ENCODE data around the gene MTA2.

The MTA2 gene

DNA sequence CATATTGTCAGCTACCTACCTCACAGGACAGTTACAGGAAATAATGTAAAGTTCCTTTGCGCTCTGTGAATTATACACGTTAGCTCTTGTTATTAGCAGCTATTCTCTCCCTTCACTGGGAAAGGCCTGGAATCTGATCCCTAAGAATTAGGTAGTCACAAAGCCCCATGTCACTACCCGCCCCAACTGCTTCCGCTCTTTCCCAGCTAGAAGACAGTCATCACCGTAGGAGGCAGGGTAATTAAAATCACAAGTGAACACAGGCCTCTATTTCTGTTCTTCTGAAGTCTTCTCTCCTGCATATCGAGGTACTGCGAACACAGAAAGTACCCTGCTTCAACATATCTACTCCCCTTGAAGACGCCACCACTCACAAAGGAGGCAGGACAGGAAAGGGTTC, 42.5 kb downstream of the MTA2 start:
- Histone ChIP-seq H3K27ac (no peak overlapping the region), H3K4me3 (ENCODE audit: low read depth, low read length) (no peak overlapping the region), H3K9me3 (ENCODE audit: severe bottlenecking) (no peaks in the 10 kb centered on the region), H3K27me3 (ENCODE audit: insufficient read depth, low read depth, severe bottlenecking) (no peaks in the 10 kb centered on the region), H3K36me3 (peaks cover 73% of the 10 kb centered on the region)
- TF ChIP-seq, protein P1, sequence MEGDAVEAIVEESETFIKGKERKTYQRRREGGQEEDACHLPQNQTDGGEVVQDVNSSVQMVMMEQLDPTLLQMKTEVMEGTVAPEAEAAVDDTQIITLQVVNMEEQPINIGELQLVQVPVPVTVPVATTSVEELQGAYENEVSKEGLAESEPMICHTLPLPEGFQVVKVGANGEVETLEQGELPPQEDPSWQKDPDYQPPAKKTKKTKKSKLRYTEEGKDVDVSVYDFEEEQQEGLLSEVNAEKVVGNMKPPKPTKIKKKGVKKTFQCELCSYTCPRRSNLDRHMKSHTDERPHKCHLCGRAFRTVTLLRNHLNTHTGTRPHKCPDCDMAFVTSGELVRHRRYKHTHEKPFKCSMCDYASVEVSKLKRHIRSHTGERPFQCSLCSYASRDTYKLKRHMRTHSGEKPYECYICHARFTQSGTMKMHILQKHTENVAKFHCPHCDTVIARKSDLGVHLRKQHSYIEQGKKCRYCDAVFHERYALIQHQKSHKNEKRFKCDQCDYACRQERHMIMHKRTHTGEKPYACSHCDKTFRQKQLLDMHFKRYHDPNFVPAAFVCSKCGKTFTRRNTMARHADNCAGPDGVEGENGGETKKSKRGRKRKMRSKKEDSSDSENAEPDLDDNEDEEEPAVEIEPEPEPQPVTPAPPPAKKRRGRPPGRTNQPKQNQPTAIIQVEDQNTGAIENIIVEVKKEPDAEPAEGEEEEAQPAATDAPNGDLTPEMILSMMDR (IDR thresholded peaks at IDR 0.05; ENCODE audit: low read depth, low read length), result no peak
- DNase-seq, result no peak

DNA sequence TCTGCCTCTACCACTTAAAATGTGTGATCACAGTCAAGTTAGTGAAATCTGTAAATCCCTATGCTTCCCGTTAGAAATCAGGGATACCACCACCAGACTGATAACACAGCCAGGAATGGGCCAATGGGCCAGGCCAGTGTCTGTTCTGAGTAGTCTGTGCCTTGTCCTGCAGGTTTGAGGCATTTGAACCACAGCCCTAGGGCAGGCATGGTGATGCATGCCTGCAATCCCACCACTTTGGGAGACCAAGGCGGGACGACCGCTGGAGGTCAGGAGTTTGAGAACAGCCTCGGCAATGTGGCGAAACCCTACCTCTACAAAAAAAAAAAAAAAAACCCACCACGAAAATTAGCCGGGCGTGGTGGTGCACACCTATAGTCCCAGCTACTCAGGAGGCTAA, 43.0 kb downstream of the MTA2 start:
- TF ChIP-seq, protein P1 (IDR thresholded peaks at IDR 0.05; ENCODE audit: low read depth, low read length), result no peak
- H3K27ac ChIP-seq, result no peak overlapping the region
- H3K27me3 ChIP-seq (ENCODE audit: insufficient read depth, low read depth, severe bottlenecking), result no peaks in the 10 kb centered on the region
- no peaks in the 10 kb centered on the region for H3K9me3 ChIP-seq (ENCODE audit: severe bottlenecking)
- no peak overlapping the region for H3K4me3 ChIP-seq (ENCODE audit: low read depth, low read length)
- no peak for DNase-seq
- H3K36me3 ChIP-seq, result peaks cover 68% of the 10 kb centered on the region

DNA sequence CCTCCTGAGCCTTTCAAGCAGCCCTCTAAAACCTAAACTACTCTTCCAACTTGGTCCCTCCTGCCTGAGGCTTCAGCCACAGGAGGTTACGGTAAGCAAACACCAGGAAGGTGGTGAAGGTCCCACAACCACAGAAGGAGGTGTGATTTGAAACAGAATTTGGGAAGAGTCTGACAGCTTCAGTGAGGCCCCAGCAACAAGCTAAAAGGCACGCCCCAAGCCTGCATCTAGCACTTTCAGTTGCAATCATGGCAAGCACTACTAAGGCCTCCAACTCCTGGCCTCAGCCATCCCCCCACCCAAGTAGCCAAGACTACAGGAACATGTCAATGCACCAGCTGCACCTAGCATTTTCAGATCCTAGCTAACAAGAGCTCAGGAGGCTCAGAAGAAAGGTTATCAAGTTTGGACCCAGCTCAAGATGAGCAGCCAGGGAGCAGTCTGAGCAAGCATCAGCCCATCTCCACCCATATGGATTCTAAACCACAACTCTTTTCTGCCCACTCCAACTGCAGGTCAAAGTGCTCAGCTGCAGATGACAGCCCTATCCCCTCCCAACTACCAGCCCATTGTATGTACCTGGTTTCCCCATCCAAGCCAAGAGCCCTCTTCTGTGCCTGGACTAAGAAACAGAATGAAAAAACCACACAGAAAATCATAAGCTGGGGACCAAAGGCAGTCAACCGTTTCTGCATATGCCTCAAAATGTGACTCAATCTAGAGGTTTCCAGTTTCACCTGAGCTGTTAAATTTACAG, 44.6 kb downstream of the MTA2 start:
- no peaks in the 10 kb centered on the region for H3K9me3 ChIP-seq (ENCODE audit: severe bottlenecking)
- peaks cover 53% of the 10 kb centered on the region for H3K36me3 ChIP-seq
- no peak for DNase-seq
- no peak overlapping the region for H3K27ac ChIP-seq
- TF ChIP-seq, protein P1 (IDR thresholded peaks at IDR 0.05; ENCODE audit: low read depth, low read length), result no peak
- no peak overlapping the region for H3K4me3 ChIP-seq (ENCODE audit: low read depth, low read length)
- H3K27me3 ChIP-seq (ENCODE audit: insufficient read depth, low read depth, severe bottlenecking), result no peaks in the 10 kb centered on the region

DNA sequence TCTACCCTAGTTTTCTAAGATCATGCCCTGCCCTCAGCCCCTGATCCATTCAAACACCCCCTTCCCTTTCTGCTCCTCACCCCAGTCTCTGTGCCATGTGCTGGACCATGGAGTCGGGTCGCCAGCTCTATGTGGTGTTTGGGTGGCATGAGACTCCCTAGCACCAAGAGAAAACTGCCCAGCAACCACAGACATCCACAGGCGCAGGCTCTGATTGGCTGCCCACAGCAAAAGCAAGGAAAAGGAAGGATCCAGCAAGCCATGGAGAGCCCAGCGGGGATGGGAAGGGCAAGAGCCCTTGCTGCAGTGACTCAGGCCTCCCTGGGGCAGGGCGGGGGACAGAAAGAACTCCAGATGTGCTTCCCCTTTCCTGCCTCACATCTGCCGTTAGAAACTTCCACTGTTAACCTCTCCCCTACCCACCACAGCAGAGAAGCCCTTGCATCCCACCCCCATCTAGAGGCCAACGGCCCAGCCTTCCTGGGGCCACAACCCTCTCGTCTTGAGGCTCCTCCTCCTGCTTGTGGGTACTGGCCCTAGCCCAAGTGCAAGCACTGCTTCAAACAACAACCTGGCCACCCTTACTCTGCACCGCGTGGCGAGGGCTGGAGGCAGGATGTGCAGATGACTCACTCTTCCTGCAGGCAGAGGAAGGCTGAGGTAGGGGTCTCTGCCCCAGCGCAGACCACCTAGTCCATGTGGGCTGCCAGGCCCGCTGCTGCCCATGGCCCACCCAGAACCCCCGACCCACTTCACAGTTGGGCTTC, 45.4 kb downstream of the MTA2 start:
- peak; percentile 78 for DNase-seq
- Histone ChIP-seq H3K4me3 (ENCODE audit: low read depth, low read length) (no peak overlapping the region), H3K9me3 (ENCODE audit: severe bottlenecking) (no peaks in the 10 kb centered on the region), H3K36me3 (peaks cover 52% of the 10 kb centered on the region), H3K27me3 (ENCODE audit: insufficient read depth, low read depth, severe bottlenecking) (no peaks in the 10 kb centered on the region), H3K27ac (no peak overlapping the region)
- TF ChIP-seq, protein P1 (IDR thresholded peaks at IDR 0.05; ENCODE audit: low read depth, low read length), result no peak

DNA sequence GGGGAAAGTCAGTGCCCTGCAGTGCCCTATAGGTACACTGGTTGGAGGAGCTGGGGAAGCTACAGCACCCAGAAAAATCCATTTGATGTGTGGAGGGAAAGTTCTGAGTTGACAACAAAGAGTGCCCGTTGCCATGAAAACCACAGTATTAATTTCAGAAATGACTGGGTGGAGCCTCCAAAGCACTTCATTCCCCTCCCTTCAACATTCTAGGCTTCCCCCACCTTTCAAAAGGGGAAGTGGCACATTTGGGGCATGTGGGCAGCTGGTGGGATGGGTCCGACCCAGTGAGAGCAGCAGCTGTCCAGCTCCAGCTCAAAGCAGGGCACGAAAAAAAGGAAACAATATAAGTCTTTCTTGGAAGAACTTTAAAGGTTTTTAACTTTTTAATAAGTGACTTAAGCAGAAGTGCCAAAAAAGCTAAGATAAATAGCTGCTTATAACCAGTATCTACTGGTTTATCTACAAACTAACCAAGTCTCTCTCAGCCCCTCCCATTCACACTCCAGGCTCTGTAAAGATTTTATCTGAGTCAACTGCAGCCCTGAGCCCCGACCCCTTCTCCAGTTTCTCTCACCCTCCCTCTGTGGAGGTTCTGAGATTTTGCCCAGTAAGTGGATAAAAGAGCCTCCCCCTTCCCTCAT, 46.1 kb downstream of the MTA2 start:
- Histone ChIP-seq H3K4me3 (ENCODE audit: low read depth, low read length) (no peak overlapping the region), H3K36me3 (peaks cover 46% of the 10 kb centered on the region), H3K9me3 (ENCODE audit: severe bottlenecking) (no peaks in the 10 kb centered on the region), H3K27me3 (ENCODE audit: insufficient read depth, low read depth, severe bottlenecking) (no peaks in the 10 kb centered on the region), H3K27ac (no peak overlapping the region; the same call in 1 of the 2 replicates)
- TF ChIP-seq, protein P1 (IDR thresholded peaks at IDR 0.05; ENCODE audit: low read depth, low read length), result no peak
- DNase-seq, result no peak

Measured in WERI-Rb-1 (cell line).